Activated CD4-positive, alpha-beta T cell treated with anti-CD3 and anti-CD28 coated beads, Interleukin-2, amount 10 ng/mL, durations not matched to agents 24 days and 14 days (primary cell): ENCODE data around the gene FAM43A. TPM values are rescaled to one million over a fixed set of nuclear protein-coding genes. Genes with fewer than 3 reads are reported as not detected.
A peak's percentile ranks its signal among the peaks of the same experiment; 100 is the strongest.

Experiments
- DNase-seq: peaks from one replicate; pipeline ENCODE4 v3.0.0; 2022
- H3K27ac Mint-ChIP-seq: one replicate; pipeline ENCODE4 v1.8.0; 2022; ENCODE audit warnings: mild to moderate bottlenecking, mixed read lengths
- H3K27me3 Mint-ChIP-seq: one replicate; pipeline ENCODE4 v1.8.0; 2022; ENCODE audit warnings: mixed read lengths
- H3K36me3 Mint-ChIP-seq: one replicate; pipeline ENCODE4 v1.8.0; 2022; ENCODE audit warnings: low read depth, mild to moderate bottlenecking, mixed read lengths
- H3K4me1 Mint-ChIP-seq: one replicate; pipeline ENCODE4 v1.8.0; 2021; ENCODE audit warnings: mixed read lengths
- H3K4me3 Mint-ChIP-seq: one replicate; pipeline ENCODE4 v1.8.0; 2022; ENCODE audit warnings: mild to moderate bottlenecking, moderate library complexity, mixed read lengths
- H3K9me3 Mint-ChIP-seq: one replicate; pipeline ENCODE4 v1.8.0; 2021; ENCODE audit warnings: mixed read lengths
- intact Hi-C: fragments of 100-400 bp; cut with micrococcal nuclease; formaldehyde crosslinking; loops from one replicate; pipeline ENCODE4 v1.15.1; 2023
- total RNA-seq: library from RNA; stranded (reverse); gene quantifications from 2 replicates; pipeline ENCODE4 v1.2.3, GENCODE V29; 2022

Gene FAM43A
- total RNA-seq, 1 donor from 2014 or later: 7.0 TPM

DNA sequence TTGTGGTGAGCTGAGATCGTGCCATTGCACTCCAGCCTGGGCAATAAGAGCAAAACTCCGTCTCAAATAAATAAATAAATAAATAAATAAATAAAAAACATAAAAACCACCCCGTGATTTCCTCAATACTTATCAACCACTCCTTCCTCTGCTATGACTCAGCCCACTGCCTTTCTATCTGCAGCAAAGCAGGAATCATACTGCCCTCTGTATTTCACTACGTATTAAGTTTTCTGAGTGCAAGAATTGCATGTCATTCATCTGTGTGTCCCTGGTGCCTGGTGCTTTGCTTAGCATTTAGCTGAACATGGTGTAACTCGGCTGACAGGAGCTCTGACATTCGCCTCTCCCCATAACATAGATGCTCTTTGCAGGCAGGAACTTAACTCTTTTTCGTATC is 20.8 kb upstream of the FAM43A start:
- Mint-ChIP-seq H3K9me3 (no peaks in the 10 kb centered on the region), H3K4me3 (no peak overlapping the region), H3K36me3 (peaks cover 50% of the 10 kb centered on the region), H3K4me1 (peaks cover 17% of the 10 kb centered on the region), H3K27me3 (no peaks in the 10 kb centered on the region), H3K27ac (no peak overlapping the region)
- no peak for DNase-seq
- intact Hi-C loops: no loop called here

DNA sequence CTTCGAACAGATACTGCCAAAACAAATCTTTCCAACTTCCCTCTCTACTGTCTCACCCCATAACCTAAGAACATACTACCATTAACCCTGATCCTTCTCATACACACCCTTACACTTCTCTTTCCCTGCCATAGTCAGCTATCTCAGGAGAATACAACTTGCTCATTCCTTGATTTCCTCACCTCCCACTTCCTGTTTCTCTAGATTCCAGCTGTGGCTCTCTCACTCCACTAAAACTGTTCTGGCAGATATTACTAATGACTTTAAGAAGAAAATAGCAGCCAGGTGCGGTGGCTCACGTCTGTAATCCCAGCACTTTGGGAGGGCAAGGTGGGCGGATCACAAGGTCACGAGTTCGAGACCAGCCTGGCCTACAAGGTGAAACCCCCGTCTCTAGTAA is 18.3 kb upstream of the FAM43A start:
- Mint-ChIP-seq H3K27ac (no peak overlapping the region), H3K36me3 (peaks cover 44% of the 10 kb centered on the region)

DNA sequence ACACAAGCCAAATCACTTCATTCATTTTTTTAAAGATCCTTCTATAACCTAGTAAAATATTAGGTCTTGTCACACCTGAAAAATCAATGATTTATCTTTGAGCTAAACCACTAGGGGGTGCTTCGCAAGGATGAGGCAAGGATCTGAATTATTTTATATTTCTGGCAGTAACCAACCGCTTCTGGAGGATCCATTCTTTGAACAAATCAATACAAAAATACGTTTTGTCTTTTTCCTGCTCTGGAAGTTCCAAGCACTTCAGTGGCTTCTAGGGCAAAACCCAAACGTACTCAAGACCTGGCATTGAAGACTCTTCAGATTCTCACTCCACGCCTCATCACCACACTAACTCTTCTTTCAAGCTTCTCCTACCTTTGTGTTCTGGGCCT is 14.2 kb upstream of the FAM43A start:
- Mint-ChIP-seq H3K27ac (peak overlapping the region; percentile 97), H3K9me3 (no peaks in the 10 kb centered on the region), H3K4me3 (peak overlapping the region; percentile 99), H3K4me1 (peaks cover 45% of the 10 kb centered on the region), H3K36me3 (peaks cover 21% of the 10 kb centered on the region), H3K27me3 (no peaks in the 10 kb centered on the region)
- DNase-seq: peak; percentile 77
- intact Hi-C loops: loop anchor here (5.0 kb wide), 2 partner anchors 771 to 871 kb away; partner anchors contain the start of genes ACAP2 and PPP1R2

More for the DNA sequence above, 18.3 kb upstream of the FAM43A start:
- intact Hi-C loops: no loop called here
- Mint-ChIP-seq H3K9me3 (no peaks in the 10 kb centered on the region), H3K4me3 (no peak overlapping the region), H3K27me3 (no peaks in the 10 kb centered on the region), H3K4me1 (peaks cover 21% of the 10 kb centered on the region)
- DNase-seq: no peak

DNA sequence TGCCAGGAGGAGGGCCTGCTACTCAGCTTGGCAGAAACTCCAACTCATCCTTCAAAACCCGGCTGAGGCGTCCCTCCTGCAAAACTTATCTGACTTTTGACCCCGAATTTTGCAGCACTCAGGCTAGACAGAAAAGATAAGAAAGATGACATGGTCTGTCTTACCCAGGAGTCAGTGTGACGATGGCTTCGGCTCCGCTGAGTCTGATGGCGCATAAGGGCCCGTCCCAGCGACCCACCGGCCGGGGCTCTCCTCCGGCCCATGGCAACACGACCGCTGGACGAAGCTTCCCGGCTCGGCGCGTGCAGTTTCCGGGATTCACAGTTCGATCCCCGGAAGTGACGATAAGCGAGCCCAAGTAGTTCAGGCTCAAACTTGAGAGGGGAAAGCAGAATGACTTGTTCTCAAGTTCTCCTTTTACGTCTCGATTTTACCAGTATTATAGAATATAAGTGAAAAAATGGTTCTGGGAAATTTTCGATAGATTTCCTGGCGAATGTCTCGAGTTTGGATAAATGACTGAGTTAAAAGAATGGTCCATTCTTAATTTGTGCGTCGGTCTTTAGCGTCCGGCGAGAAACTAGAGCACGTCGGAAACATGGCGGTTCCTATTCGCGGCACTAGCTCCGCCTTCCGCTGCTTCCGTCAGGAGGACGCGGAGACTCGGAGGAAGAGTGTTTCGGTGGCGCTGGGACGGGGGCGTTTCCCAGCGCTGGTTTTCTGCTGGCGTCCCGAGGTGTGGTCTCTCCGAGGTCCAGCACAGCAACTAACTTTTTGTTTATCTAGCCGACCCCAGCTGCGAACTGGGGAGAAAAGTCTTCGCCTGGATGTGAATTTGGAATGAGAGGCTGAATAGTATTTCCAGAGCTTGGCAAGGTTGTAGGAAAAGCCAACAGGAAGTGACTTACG is 13.5 kb upstream of the FAM43A start, which contains the start of gene LSG1:
LSG1 (minus strand) TSS at position 292 of the 909 bp plus-strand sequence; CDS start at position 263, 29 bp downstream.
- Mint-ChIP-seq H3K4me1 (peaks cover 48% of the 10 kb centered on the region), H3K4me3 (peak within 1 kb of the TSS; percentile 99), H3K27ac (peak within 1 kb of the TSS; percentile 97), H3K9me3 (no peaks in the 10 kb centered on the region), H3K36me3 (peaks cover 17% of the 10 kb centered on the region), H3K27me3 (no peaks in the 10 kb centered on the region)
- peak; percentile 97 for DNase-seq
- intact Hi-C loops: loop anchor here (1.0 to 5.0 kb wide), 5 partner anchors 18 to 870 kb away; partner anchors contain the start of genes ACAP2, ATP13A3 and PPP1R2

DNA sequence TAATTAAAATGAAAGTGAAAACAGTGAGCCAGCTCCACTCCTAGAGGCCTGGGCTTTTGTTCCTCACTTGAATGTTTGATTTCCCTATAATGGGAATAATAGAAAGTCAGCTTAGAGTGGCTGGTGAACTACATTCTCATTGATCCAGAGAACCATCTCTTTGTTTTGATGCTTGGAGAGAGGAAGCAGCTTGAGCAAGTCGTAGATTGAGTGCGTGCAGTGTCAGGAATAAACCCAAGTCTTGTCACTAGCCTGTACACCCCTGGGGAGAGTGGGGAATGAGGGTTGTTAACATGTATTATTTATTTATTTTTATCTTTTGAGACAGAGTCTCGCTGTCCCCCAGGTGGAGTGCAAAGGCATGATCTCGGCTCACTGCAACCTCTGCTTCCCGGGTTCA is 12.8 kb upstream of the FAM43A start:
- no peaks in the 10 kb centered on the region for H3K9me3 Mint-ChIP-seq
- H3K36me3 Mint-ChIP-seq: peaks cover 14% of the 10 kb centered on the region
- peaks cover 45% of the 10 kb centered on the region for H3K4me1 Mint-ChIP-seq
- H3K27me3 Mint-ChIP-seq: no peaks in the 10 kb centered on the region
- peak overlapping the region; percentile 74 for H3K27ac Mint-ChIP-seq
- intact Hi-C loops: loop anchor here (1.0 to 5.0 kb wide), 5 partner anchors 19 to 869 kb away; partner anchors contain the start of genes ACAP2, ATP13A3 and PPP1R2
- H3K4me3 Mint-ChIP-seq: peak overlapping the region; percentile 99
- DNase-seq: no peak

DNA sequence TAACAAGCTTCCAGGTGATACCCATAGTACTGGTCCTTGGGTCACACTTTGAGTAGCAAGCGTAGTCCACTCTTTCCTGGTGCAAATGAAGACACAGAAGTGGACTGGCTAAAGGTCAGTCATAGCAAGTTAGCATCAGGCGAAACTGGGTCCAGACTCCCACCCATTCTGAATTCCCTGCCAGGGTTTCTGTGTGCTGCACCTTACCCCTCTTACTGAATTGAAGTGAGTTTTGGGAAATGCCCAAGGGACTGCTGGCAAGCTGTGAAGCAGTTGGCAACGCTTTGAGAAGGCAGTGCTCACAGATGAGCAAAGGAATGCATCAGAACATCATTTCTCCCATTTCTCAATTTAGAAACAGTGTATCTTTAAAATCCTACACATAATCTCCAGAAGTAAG is 11.9 kb upstream of the FAM43A start:
- Mint-ChIP-seq H3K27ac (no peak overlapping the region), H3K4me1 (peaks cover 42% of the 10 kb centered on the region), H3K9me3 (no peaks in the 10 kb centered on the region), H3K27me3 (no peaks in the 10 kb centered on the region), H3K4me3 (no peak overlapping the region), H3K36me3 (peaks cover 9% of the 10 kb centered on the region)
- no peak for DNase-seq
- intact Hi-C loops: loop anchor here (2.0 to 5.0 kb wide), 3 partner anchors 187 to 869 kb away; partner anchors contain the start of genes ACAP2, ATP13A3 and PPP1R2

DNA sequence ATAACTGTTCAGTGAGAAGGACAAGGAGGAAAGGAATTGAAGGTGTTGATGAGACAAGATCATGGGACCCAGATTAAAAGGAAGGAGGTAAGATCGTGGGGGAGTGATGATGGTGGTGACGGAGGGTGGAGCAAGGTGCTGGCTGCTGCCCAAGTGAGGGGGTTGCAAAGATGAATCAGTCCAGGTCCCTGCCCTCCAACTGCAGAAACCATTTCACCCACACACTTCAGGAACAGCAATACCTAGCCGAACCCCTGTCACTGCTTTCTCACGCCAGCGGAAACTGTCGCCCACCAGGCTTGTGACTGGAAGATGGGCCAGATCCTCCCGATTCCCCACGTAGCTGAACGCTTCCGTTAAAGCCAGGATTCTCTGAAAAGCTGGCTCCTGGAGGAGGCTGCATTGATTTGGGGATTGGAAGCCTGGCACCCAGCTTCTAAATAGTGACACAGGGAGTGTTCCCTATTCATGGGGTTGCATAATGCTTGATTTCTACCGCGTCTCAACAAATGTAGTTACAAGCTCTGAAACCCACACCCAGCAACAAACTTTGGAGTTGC is 10.5 kb upstream of the FAM43A start:
- DNase-seq: peak; percentile 64
- H3K27ac Mint-ChIP-seq: peak overlapping the region; percentile 80
- H3K36me3 Mint-ChIP-seq: no peaks in the 10 kb centered on the region
- intact Hi-C loops: loop anchor here (1.0 kb wide), 1 partner anchor 10 kb away; the partner anchor contains the start of gene FAM43A
- peaks cover 2% of the 10 kb centered on the region for H3K27me3 Mint-ChIP-seq
- H3K9me3 Mint-ChIP-seq: no peaks in the 10 kb centered on the region
- peaks cover 37% of the 10 kb centered on the region for H3K4me1 Mint-ChIP-seq
- peak overlapping the region; percentile 64 for H3K4me3 Mint-ChIP-seq

DNA sequence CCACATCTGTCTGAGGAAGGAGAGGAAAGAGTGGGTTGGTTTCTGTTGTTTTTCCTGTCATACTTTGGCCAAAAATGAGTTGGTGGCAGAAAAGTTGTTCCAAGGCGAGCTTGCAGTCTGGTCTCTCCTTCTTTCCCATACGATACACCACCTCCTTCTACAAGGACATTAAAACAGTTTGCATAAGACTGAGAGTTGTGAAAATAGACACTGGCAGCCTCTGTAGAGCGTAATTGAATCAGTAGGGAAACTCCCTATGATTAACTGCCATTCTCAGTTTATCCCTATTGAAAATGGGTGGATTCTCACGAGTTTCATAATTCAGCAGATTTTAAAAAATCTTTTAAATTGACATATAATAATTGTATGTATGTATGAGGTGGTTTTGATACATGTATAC is 10.0 kb upstream of the FAM43A start:
- H3K36me3 Mint-ChIP-seq: no peaks in the 10 kb centered on the region
- peak overlapping the region; percentile 80 for H3K27ac Mint-ChIP-seq
- H3K9me3 Mint-ChIP-seq: no peaks in the 10 kb centered on the region
- no peak for DNase-seq
- H3K27me3 Mint-ChIP-seq: peaks cover 2% of the 10 kb centered on the region
- peak overlapping the region; percentile 34 for H3K4me3 Mint-ChIP-seq
- peaks cover 35% of the 10 kb centered on the region for H3K4me1 Mint-ChIP-seq
- intact Hi-C loops: loop anchor here (1.0 kb wide), 1 partner anchor 10 kb away; the partner anchor contains the start of gene FAM43A

DNA sequence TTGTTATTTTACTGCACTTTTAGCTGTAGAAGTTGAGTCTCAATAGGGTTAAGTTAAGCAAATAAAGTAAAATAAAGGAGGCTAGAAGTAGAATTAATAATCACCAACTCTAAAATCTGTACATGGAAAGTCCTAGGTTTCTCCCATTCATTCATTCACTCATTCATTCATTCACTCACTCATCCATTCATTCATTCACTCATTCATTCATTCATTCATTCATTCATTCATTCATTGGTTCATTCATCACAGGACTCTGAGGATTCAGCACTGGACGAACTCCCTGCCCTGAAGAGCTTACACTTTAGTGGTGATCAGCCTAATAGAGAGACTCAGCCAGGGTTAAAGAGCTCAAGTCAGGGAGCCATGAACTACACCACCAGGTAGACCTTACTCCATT is 9.2 kb upstream of the FAM43A start:
- intact Hi-C loops: no loop called here
- H3K4me3 Mint-ChIP-seq: peak overlapping the region; percentile 52
- no peaks in the 10 kb centered on the region for H3K36me3 Mint-ChIP-seq
- no peak for DNase-seq
- peaks cover 7% of the 10 kb centered on the region for H3K27me3 Mint-ChIP-seq
- no peak overlapping the region for H3K27ac Mint-ChIP-seq
- peaks cover 34% of the 10 kb centered on the region for H3K4me1 Mint-ChIP-seq
- no peaks in the 10 kb centered on the region for H3K9me3 Mint-ChIP-seq

DNA sequence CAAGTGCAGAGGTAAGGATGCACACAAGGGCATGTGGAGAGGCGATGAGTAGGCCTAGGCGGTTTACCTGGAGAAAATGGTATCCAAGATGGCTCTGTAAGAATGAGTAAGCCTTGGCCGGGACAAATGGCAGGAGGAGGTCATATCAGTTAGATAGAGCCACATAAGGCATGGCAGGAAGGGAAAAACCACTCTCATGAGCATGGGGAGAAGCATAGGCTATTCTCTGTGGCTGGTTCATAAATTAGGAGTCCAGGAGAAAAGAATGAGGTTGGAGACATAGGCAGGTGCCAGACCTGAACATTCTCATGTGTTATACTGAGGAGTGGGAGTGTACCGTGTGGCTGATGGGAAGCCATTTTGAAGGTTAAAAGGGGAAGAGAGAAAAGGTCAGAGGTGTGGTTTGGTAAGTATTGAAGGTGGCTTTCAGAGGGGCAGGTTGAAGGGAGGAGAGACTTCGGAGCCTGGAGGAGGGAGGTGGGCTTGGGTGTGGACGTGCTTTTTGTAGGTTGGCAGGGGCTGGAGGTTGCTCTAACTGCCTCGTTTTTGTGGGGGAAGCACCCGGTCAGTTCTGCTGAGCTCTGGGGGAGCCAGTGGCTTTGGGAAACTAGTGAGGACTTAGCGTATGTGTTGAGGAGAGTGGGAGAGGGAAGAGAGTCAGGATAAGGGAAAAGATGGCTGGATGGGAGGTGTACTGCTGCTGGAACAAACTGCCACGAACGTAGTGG is 4.6 kb upstream of the FAM43A start:
- Mint-ChIP-seq H3K9me3 (no peaks in the 10 kb centered on the region), H3K36me3 (no peaks in the 10 kb centered on the region), H3K27ac (no peak overlapping the region), H3K27me3 (peaks cover 28% of the 10 kb centered on the region), H3K4me1 (peaks cover 38% of the 10 kb centered on the region), H3K4me3 (no peak overlapping the region)
- intact Hi-C loops: loop anchor here (5.0 to 10.0 kb wide), 2 partner anchors 224 to 841 kb away; no protein-coding TSS in a partner anchor
- no peak for DNase-seq

DNA sequence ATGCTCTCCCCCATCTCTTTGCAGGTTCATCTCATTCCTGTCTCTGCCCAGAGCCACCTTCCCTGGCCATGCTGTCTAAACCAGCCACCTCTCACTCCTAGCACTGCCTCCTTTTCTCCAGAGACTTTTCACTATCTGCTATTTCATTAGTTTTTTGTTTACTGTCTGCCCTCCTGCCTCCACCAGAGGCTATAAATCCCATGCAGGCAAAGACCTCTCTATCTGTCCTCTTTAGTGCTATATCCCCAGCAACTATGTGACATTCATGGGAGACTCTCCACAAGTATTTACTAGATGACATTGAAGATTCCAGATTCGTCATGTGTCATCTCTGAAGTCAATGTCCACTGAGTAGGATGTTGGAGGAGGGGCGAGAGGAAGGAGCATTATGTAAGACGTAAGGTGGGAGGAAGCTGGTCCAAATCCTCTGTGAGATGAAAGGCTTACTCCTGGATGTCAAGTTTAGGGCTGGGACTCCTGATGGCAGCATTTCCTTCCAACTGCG is 3.4 kb upstream of the FAM43A start:
- DNase-seq: no peak
- peak overlapping the region; percentile 7 for H3K27ac Mint-ChIP-seq
- H3K9me3 Mint-ChIP-seq: no peaks in the 10 kb centered on the region
- no peak overlapping the region for H3K4me3 Mint-ChIP-seq
- H3K36me3 Mint-ChIP-seq: no peaks in the 10 kb centered on the region
- peaks cover 32% of the 10 kb centered on the region for H3K27me3 Mint-ChIP-seq
- intact Hi-C loops: loop anchor here (1.0 to 10.0 kb wide), 4 partner anchors 223 to 840 kb away; no protein-coding TSS in a partner anchor
- H3K4me1 Mint-ChIP-seq: peaks cover 35% of the 10 kb centered on the region

DNA sequence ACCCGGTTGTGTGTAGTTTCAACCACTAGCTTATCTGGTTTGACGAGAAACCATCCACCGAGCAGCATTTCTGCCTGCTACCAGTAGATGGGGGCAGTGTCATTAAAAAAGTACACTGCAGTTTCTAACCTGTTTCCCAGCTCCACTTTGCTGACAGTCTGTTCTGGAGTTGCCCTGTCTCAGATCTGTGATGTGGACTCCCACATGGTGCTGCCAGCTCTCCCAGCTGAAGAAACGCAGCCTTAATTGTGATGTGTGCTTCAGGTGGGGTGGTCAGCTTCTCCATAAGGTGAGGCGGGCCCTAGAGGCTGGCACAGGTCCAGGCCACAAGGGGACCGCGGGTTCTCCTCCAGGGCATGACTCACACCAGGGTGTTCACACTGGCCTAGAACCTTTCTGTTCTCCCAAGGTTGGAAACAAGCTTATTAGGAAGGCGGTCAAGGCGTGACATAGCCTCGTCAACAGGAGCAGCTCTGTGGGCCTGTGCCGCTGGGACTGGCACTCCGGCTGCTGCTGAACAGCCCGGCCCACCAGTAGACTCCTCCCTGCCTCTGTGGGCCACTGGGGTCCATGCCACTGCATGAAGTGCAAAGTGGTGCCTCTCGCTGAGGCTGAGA is 2.9 kb upstream of the FAM43A start:
- Mint-ChIP-seq H3K27ac (no peak overlapping the region), H3K4me3 (no peak overlapping the region), H3K9me3 (no peaks in the 10 kb centered on the region), H3K27me3 (peaks cover 34% of the 10 kb centered on the region), H3K36me3 (no peaks in the 10 kb centered on the region), H3K4me1 (peaks cover 37% of the 10 kb centered on the region)
- intact Hi-C loops: loop anchor here (1.0 to 10.0 kb wide), 4 partner anchors 222 to 839 kb away; no protein-coding TSS in a partner anchor
- DNase-seq: peak; percentile 91

DNA sequence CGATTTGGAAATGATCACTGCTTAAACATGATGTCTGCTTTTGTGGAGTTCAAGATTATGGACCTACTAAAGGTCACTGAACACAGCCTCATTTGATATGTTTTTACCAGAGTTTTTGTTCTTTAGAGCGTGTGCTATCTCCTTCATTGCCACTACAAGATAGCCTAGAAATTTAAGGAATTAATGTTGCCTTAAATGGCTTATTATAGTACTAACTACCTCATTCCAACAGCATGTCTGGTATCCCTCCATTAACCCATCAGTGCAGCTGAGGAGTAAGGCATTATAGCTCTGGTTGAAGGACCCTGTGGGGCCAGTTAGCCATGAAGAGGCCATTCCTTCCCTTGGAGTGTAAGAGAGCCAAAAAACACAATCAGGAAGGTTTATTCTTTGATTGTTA is 2.3 kb upstream of the FAM43A start:
- intact Hi-C loops: loop anchor here (5.0 to 10.0 kb wide), 2 partner anchors 221 to 839 kb away; no protein-coding TSS in a partner anchor
- H3K4me1 Mint-ChIP-seq: peaks cover 40% of the 10 kb centered on the region
- no peak overlapping the region for H3K27ac Mint-ChIP-seq
- no peak overlapping the region for H3K4me3 Mint-ChIP-seq
- no peaks in the 10 kb centered on the region for H3K36me3 Mint-ChIP-seq
- peaks cover 35% of the 10 kb centered on the region for H3K27me3 Mint-ChIP-seq
- no peaks in the 10 kb centered on the region for H3K9me3 Mint-ChIP-seq
- no peak for DNase-seq
